Ascending aorta (tissue), 2 donors: ENCODE data around the gene C1QTNF8. TPM values are rescaled to one million over a fixed set of nuclear protein-coding genes. Genes with fewer than 3 reads are reported as not detected.

Source experiments
- DNase-seq, 2 donors: peaks; one replicate each; pipeline ENCODE4 v3.0.0-alpha.2; 2019; ENCODE audit warnings: low spot score in 2 of 2
- H3K27ac ChIP-seq, 2 donors: fragments of 200-600 bp; sonication (generic); one replicate each; pipeline ENCODE4 v1.5.1; 2016 to 2017; ENCODE audit warnings: mild to moderate bottlenecking in 1 of 2
- H3K27me3 ChIP-seq: fragments of 200-600 bp; sonication (generic); one replicate; pipeline ENCODE4 v1.5.1; 2017
- H3K36me3 ChIP-seq, 2 donors: fragments of 200-600 bp; sonication (generic); one replicate each; pipeline ENCODE4 v1.5.1; 2016
- H3K4me1 ChIP-seq, 2 donors: fragments of 200-600 bp; sonication (generic); one replicate each; pipeline ENCODE4 v1.5.1; 2016 to 2017; ENCODE audit warnings: mild to moderate bottlenecking in 1 of 2
- H3K4me3 ChIP-seq, 2 donors: fragments of 200-600 bp; sonication (generic); one replicate each; pipeline ENCODE4 v1.5.1; 2016 to 2017; ENCODE audit warnings: mild to moderate bottlenecking in 1 of 2
- H3K9me3 ChIP-seq, 2 donors: fragments of 200-600 bp; sonication (generic); one replicate each; pipeline ENCODE4 v1.5.1; 2016
- intact Hi-C: fragments of 100-400 bp; cut with DNase I; formaldehyde crosslinking; loops from one replicate; pipeline ENCODE4 v1.15.1; 2023
- total RNA-seq: library from RNA; depleted of rRNA; stranded (reverse); fragments of >200 nt; gene quantifications from one replicate; pipeline ENCODE4 v1.1.0, GENCODE V29; 2016
- TF ChIP-seq, protein P1 (sequence below), 3 experiments: fragments of 200-600 bp in 2 of 3; fragments of 450-650 bp in 1 of 3; sonication (generic) in 2 of 3; IDR thresholded peaks; one replicate each; pipeline ENCODE4 v1.5.1; 2016 to 2019; ENCODE audit warnings: antibody characterized with exemption in 3 of 3, mild to moderate bottlenecking in 1 of 3, moderate library complexity in 1 of 3

C1QTNF8 gene
- total RNA-seq, 1 donor from 2014 or later = not detected

GRCh38 chr16:1117926-1118325 lies 21.9 kb upstream of the C1QTNF8 start:
- Histone ChIP-seq H3K27me3 (no peaks in the 10 kb centered on the region), H3K4me1 (no peaks in the 10 kb centered on the region), H3K27ac (no peak overlapping the region), H3K36me3 (no peaks in the 10 kb centered on the region), H3K9me3 (no peaks in the 10 kb centered on the region), H3K4me3 (no peak overlapping the region)
- TF ChIP-seq, protein P1, sequence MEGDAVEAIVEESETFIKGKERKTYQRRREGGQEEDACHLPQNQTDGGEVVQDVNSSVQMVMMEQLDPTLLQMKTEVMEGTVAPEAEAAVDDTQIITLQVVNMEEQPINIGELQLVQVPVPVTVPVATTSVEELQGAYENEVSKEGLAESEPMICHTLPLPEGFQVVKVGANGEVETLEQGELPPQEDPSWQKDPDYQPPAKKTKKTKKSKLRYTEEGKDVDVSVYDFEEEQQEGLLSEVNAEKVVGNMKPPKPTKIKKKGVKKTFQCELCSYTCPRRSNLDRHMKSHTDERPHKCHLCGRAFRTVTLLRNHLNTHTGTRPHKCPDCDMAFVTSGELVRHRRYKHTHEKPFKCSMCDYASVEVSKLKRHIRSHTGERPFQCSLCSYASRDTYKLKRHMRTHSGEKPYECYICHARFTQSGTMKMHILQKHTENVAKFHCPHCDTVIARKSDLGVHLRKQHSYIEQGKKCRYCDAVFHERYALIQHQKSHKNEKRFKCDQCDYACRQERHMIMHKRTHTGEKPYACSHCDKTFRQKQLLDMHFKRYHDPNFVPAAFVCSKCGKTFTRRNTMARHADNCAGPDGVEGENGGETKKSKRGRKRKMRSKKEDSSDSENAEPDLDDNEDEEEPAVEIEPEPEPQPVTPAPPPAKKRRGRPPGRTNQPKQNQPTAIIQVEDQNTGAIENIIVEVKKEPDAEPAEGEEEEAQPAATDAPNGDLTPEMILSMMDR (IDR thresholded peaks at IDR 0.05) = no peak
- intact Hi-C loops = no loop called here
- DNase-seq = no peak

- no peaks in the 10 kb centered on the region for H3K4me1 ChIP-seq
- no peak for DNase-seq
- H3K27me3 ChIP-seq = no peaks in the 10 kb centered on the region
- intact Hi-C loops = no loop called here
- no peak overlapping the region for H3K27ac ChIP-seq
- TF ChIP-seq, protein P1 (IDR thresholded peaks at IDR 0.05) = no peak
- no peaks in the 10 kb centered on the region for H3K9me3 ChIP-seq
- no peaks in the 10 kb centered on the region for H3K36me3 ChIP-seq
- H3K4me3 ChIP-seq = no peak overlapping the region
Observed at GRCh38 chr16:1117176-1117900, 21.3 kb upstream of the C1QTNF8 start.

- intact Hi-C loops = no loop called here
- Histone ChIP-seq H3K27me3 (no peaks in the 10 kb centered on the region), H3K4me3 (no peak overlapping the region), H3K4me1 (no peaks in the 10 kb centered on the region), H3K9me3 (no peaks in the 10 kb centered on the region), H3K27ac (no peak overlapping the region), H3K36me3 (no peaks in the 10 kb centered on the region)
- DNase-seq = no peak
- TF ChIP-seq, protein P1 (IDR thresholded peaks at IDR 0.05) = no peak
Observed at GRCh38 chr16:1116693-1117077, 20.6 kb upstream of the C1QTNF8 start.

- H3K4me3 ChIP-seq = no peak overlapping the region
- no peak for DNase-seq
- no peaks in the 10 kb centered on the region for H3K36me3 ChIP-seq
- peaks cover 0 to 3% of the 10 kb centered on the region in 2 donors for H3K4me1 ChIP-seq
- TF ChIP-seq, protein P1 (IDR thresholded peaks at IDR 0.05) = no peak
- no peaks in the 10 kb centered on the region for H3K27me3 ChIP-seq
- H3K27ac ChIP-seq = no peak overlapping the region
- intact Hi-C loops = no loop called here
- H3K9me3 ChIP-seq = no peaks in the 10 kb centered on the region
Observed at GRCh38 chr16:1113889-1114526, 18.0 kb upstream of the C1QTNF8 start.

GRCh38 chr16:1113489-1113888 lies 17.4 kb upstream of the C1QTNF8 start:
- no peak for DNase-seq
- no peak overlapping the region for H3K27ac ChIP-seq
- intact Hi-C loops = no loop called here
- TF ChIP-seq, protein P1 (IDR thresholded peaks at IDR 0.05) = no peak
- peaks cover under 1% of the 10 kb centered on the region for H3K27me3 ChIP-seq
- no peaks in the 10 kb centered on the region for H3K9me3 ChIP-seq
- peaks cover 0 to 3% of the 10 kb centered on the region in 2 donors for H3K4me1 ChIP-seq
- no peaks in the 10 kb centered on the region for H3K36me3 ChIP-seq
- H3K4me3 ChIP-seq = no peak overlapping the region
